Neutrophil (primary cell): ENCODE results near the gene ST8SIA1.

Source experiments
- H3K27ac ChIP-seq: fragments of 200-600 bp; sonication (generic); 2 replicates; pipeline ENCODE4 v1.5.1; 2016; ENCODE audit warnings: mild to moderate bottlenecking, moderate library complexity
- H3K27me3 ChIP-seq: fragments of 200-600 bp; sonication (generic); 2 replicates; pipeline ENCODE4 v1.6.0; 2016; ENCODE audit warnings: mild to moderate bottlenecking
- H3K36me3 ChIP-seq: fragments of 200-600 bp; sonication (generic); 2 replicates; pipeline ENCODE4 v1.5.1; 2017
- H3K4me1 ChIP-seq, 2 experiments: fragments of 200-600 bp in 1 of 2; sonication (generic) in 1 of 2; 1 replicate in 1 of 2; 2 replicates in 1 of 2; pipeline versions ENCODE4 v1.5.1 to v1.6.1; 2013 to 2016; ENCODE audit warnings: low read depth in 1 of 2, low read length in 1 of 2, mild to moderate bottlenecking in 1 of 2, moderate library complexity in 1 of 2; ENCODE audit not compliant: control insufficient read depth in 1 of 2, insufficient read depth in 1 of 2
- H3K4me3 ChIP-seq, 2 experiments: fragments of 200-600 bp in 1 of 2; sonication (generic) in 1 of 2; 1 replicate in 1 of 2; 2 replicates in 1 of 2; pipeline ENCODE4 v1.5.1; 2013 to 2016; ENCODE audit warnings: low read depth in 1 of 2, low read length in 1 of 2, mild to moderate bottlenecking in 1 of 2, moderate library complexity in 1 of 2
- H3K9me3 ChIP-seq: fragments of 200-600 bp; sonication (generic); 2 replicates; pipeline ENCODE4 v1.5.1; 2016
- CTCF ChIP-seq: fragments of 200-600 bp; sonication (generic); IDR thresholded peaks from 2 replicates; pipeline ENCODE4 v1.5.1; 2016; ENCODE audit warnings: antibody characterized with exemption

Gene ST8SIA1

GRCh38 chr12:22289250-22289649 lies 45.3 kb downstream of the ST8SIA1 start:
- Histone ChIP-seq H3K4me3 (no peak overlapping the region), H3K27me3 (peaks cover 9% of the 10 kb centered on the region), H3K9me3 (no peaks in the 10 kb centered on the region), H3K36me3 (no peaks in the 10 kb centered on the region), H3K27ac (no peak overlapping the region), H3K4me1 (no peaks in the 10 kb centered on the region)
- TF ChIP-seq CTCF: no peak

GRCh38 chr12:22287776-22288621 lies 46.5 kb downstream of the ST8SIA1 start:
- TF ChIP-seq CTCF: no peak
- no peak overlapping the region for H3K4me3 ChIP-seq
- no peaks in the 10 kb centered on the region for H3K9me3 ChIP-seq
- H3K36me3 ChIP-seq: no peaks in the 10 kb centered on the region
- no peak overlapping the region for H3K27ac ChIP-seq
- H3K4me1 ChIP-seq: no peaks in the 10 kb centered on the region
- H3K27me3 ChIP-seq: peaks cover 9% of the 10 kb centered on the region

GRCh38 chr12:22287101-22287500 lies 47.4 kb downstream of the ST8SIA1 start:
- H3K4me3 ChIP-seq: no peak overlapping the region
- no peak for TF ChIP-seq CTCF
- no peak overlapping the region for H3K27ac ChIP-seq
- H3K36me3 ChIP-seq: no peaks in the 10 kb centered on the region
- no peaks in the 10 kb centered on the region for H3K9me3 ChIP-seq
- no peaks in the 10 kb centered on the region for H3K4me1 ChIP-seq
- peaks cover 9% of the 10 kb centered on the region for H3K27me3 ChIP-seq

- H3K4me3 ChIP-seq: no peak overlapping the region
- no peaks in the 10 kb centered on the region for H3K36me3 ChIP-seq
- H3K9me3 ChIP-seq: no peaks in the 10 kb centered on the region
- H3K4me1 ChIP-seq: no peaks in the 10 kb centered on the region
- no peak overlapping the region for H3K27ac ChIP-seq
- no peak for TF ChIP-seq CTCF
- peaks cover 9% of the 10 kb centered on the region for H3K27me3 ChIP-seq
These were observed 47.9 kb downstream of the ST8SIA1 start for GRCh38 chr12:22286569-22286968.

- no peak overlapping the region for H3K4me3 ChIP-seq
- peaks cover 9% of the 10 kb centered on the region for H3K27me3 ChIP-seq
- no peak overlapping the region for H3K27ac ChIP-seq
- TF ChIP-seq CTCF: no peak
- no peaks in the 10 kb centered on the region for H3K4me1 ChIP-seq
- H3K9me3 ChIP-seq: no peaks in the 10 kb centered on the region
- H3K36me3 ChIP-seq: no peaks in the 10 kb centered on the region
These were observed 48.7 kb downstream of the ST8SIA1 start for GRCh38 chr12:22285846-22286245.
